Neural cell (in vitro differentiated cells): ENCODE measurements around the gene LAMB2.

Experiments used
- EP300 ChIP-seq: fragments of 450-650 bp; conservative IDR thresholded peaks from 2 replicates; pipeline ENCODE4 v1.6.1; 2014; ENCODE audit warnings: antibody characterized with exemption, mild to moderate bottlenecking, moderate library complexity; ENCODE audit not compliant: poor library complexity, severe bottlenecking
- EZH2 ChIP-seq: fragments of 200-600, 300-800 bp; shearing (Covaris generic), sonication (generic); IDR thresholded peaks from 2 replicates; pipeline ENCODE4 v1.6.1; 2014; ENCODE audit warnings: antibody characterized with exemption, low read length, borderline replicate concordance, mild to moderate bottlenecking; ENCODE audit not compliant: insufficient read depth, poor library complexity, severe bottlenecking
- MXI1 ChIP-seq: fragments of 450-650 bp; conservative IDR thresholded peaks from 2 replicates; pipeline ENCODE4 v1.6.1; 2014; ENCODE audit warnings: antibody characterized with exemption, mild to moderate bottlenecking; ENCODE audit not compliant: poor library complexity, severe bottlenecking
- POLR2AphosphoS5 ChIP-seq: IDR thresholded peaks from 2 replicates; pipeline ENCODE4 v1.6.1; 2012
- SMC3 ChIP-seq: fragments of 450-650 bp; conservative IDR thresholded peaks from 2 replicates; pipeline ENCODE4 v1.6.1; 2014; ENCODE audit warnings: antibody characterized with exemption, mild to moderate bottlenecking, moderate library complexity; ENCODE audit not compliant: poor library complexity
- TAF1 ChIP-seq: IDR thresholded peaks from 2 replicates; pipeline ENCODE4 v1.6.1; 2012; ENCODE audit warnings: low read depth
- TF ChIP-seq, protein P1 (sequence below): fragments of 450-650 bp; IDR thresholded peaks from 2 replicates; pipeline ENCODE4 v1.5.1; 2014; ENCODE audit warnings: antibody characterized with exemption, mild to moderate bottlenecking, moderate library complexity; ENCODE audit not compliant: poor library complexity, severe bottlenecking
- TF ChIP-seq, protein P2 (sequence below): IDR thresholded peaks from 2 replicates; pipeline ENCODE4 v1.6.1; 2012; ENCODE audit warnings: borderline replicate concordance

- TF ChIP-seq, protein P1, sequence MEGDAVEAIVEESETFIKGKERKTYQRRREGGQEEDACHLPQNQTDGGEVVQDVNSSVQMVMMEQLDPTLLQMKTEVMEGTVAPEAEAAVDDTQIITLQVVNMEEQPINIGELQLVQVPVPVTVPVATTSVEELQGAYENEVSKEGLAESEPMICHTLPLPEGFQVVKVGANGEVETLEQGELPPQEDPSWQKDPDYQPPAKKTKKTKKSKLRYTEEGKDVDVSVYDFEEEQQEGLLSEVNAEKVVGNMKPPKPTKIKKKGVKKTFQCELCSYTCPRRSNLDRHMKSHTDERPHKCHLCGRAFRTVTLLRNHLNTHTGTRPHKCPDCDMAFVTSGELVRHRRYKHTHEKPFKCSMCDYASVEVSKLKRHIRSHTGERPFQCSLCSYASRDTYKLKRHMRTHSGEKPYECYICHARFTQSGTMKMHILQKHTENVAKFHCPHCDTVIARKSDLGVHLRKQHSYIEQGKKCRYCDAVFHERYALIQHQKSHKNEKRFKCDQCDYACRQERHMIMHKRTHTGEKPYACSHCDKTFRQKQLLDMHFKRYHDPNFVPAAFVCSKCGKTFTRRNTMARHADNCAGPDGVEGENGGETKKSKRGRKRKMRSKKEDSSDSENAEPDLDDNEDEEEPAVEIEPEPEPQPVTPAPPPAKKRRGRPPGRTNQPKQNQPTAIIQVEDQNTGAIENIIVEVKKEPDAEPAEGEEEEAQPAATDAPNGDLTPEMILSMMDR, result no peak
- TF ChIP-seq POLR2AphosphoS5 (no peak), SMC3 (no peak), TAF1 (no peak), EZH2 (no peak), MXI1 (no peak), EP300 (no peak)
- TF ChIP-seq, protein P2, sequence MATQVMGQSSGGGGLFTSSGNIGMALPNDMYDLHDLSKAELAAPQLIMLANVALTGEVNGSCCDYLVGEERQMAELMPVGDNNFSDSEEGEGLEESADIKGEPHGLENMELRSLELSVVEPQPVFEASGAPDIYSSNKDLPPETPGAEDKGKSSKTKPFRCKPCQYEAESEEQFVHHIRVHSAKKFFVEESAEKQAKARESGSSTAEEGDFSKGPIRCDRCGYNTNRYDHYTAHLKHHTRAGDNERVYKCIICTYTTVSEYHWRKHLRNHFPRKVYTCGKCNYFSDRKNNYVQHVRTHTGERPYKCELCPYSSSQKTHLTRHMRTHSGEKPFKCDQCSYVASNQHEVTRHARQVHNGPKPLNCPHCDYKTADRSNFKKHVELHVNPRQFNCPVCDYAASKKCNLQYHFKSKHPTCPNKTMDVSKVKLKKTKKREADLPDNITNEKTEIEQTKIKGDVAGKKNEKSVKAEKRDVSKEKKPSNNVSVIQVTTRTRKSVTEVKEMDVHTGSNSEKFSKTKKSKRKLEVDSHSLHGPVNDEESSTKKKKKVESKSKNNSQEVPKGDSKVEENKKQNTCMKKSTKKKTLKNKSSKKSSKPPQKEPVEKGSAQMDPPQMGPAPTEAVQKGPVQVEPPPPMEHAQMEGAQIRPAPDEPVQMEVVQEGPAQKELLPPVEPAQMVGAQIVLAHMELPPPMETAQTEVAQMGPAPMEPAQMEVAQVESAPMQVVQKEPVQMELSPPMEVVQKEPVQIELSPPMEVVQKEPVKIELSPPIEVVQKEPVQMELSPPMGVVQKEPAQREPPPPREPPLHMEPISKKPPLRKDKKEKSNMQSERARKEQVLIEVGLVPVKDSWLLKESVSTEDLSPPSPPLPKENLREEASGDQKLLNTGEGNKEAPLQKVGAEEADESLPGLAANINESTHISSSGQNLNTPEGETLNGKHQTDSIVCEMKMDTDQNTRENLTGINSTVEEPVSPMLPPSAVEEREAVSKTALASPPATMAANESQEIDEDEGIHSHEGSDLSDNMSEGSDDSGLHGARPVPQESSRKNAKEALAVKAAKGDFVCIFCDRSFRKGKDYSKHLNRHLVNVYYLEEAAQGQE, result no peak
These were observed 18.8 kb upstream of the LAMB2 start for GRCh38 chr3:49151610-49152009.
